Mesenchymal stem cell (in vitro differentiated cells and primary cell): ENCODE measurements around the gene CSK.

Experiments used
- DNase-seq: peaks from one replicate; pipeline ENCODE4 v3.0.0-alpha.2; 2013
- H2AFZ ChIP-seq: one replicate; pipeline ENCODE4 v1.6.1; 2013; ENCODE audit warnings: low read depth, mild to moderate bottlenecking, control low read depth, inconsistent platforms, low read length, moderate library complexity
- H2AK5ac ChIP-seq: 2 replicates; pipeline ENCODE4 v1.6.1; 2013; ENCODE audit warnings: low read length, moderate library complexity, mild to moderate bottlenecking, inconsistent platforms; ENCODE audit not compliant: severe bottlenecking
- H2BK120ac ChIP-seq: one replicate; pipeline ENCODE4 v1.6.1; 2013; ENCODE audit warnings: low read depth, mild to moderate bottlenecking, inconsistent platforms, low read length, moderate library complexity
- H2BK12ac ChIP-seq, 2 experiments: one replicate each; pipeline ENCODE4 v1.6.1; 2013; ENCODE audit warnings: inconsistent platforms in 2 of 2, low read length in 2 of 2, mild to moderate bottlenecking in 2 of 2, moderate library complexity in 2 of 2, control low read depth in 1 of 2
- H2BK15ac ChIP-seq: one replicate; pipeline ENCODE4 v1.6.1; 2013; ENCODE audit warnings: mild to moderate bottlenecking, low read depth, inconsistent platforms; ENCODE audit not compliant: poor library complexity, severe bottlenecking
- H2BK5ac ChIP-seq: 2 replicates; pipeline ENCODE4 v1.6.1; 2013; ENCODE audit warnings: low read depth, mild to moderate bottlenecking, low read length, control low read depth, inconsistent platforms; ENCODE audit not compliant: poor library complexity, severe bottlenecking
- H3K14ac ChIP-seq, 2 experiments: one replicate each; pipeline ENCODE4 v1.6.1; 2013; ENCODE audit warnings: inconsistent platforms in 2 of 2, low read length in 2 of 2, control low read depth in 1 of 2, mild to moderate bottlenecking in 1 of 2, moderate library complexity in 1 of 2
- H3K18ac ChIP-seq, 2 experiments: one replicate each; pipeline ENCODE4 v1.6.1; 2013; ENCODE audit warnings: inconsistent platforms in 2 of 2, low read length in 2 of 2, control low read depth in 1 of 2, low read depth in 1 of 2, mild to moderate bottlenecking in 1 of 2
- H3K23ac ChIP-seq, 2 experiments: one replicate each; pipeline ENCODE4 v1.6.1; 2013; ENCODE audit warnings: inconsistent platforms in 2 of 2, low read length in 2 of 2, mild to moderate bottlenecking in 2 of 2, moderate library complexity in 2 of 2, control low read depth in 1 of 2
- H3K27ac ChIP-seq: 2 replicates; pipeline ENCODE4 v1.5.1; 2013; ENCODE audit warnings: mild to moderate bottlenecking, moderate library complexity, low read length, control low read depth, inconsistent platforms; ENCODE audit not compliant: poor library complexity, severe bottlenecking
- H3K27me3 ChIP-seq, 2 experiments: 2 replicates each; pipeline versions ENCODE4 v1.6.1 to v1.7.0; 2013; ENCODE audit warnings: low read length in 2 of 2, mild to moderate bottlenecking in 2 of 2, moderate library complexity in 2 of 2, control low read depth in 1 of 2, inconsistent platforms in 1 of 2; ENCODE audit not compliant: control insufficient read depth in 1 of 2, insufficient read depth in 1 of 2
- H3K36me3 ChIP-seq, 2 experiments: 2 replicates each; pipeline versions ENCODE4 v1.6.1 to v1.7.0; 2013; ENCODE audit warnings: low read length in 2 of 2, control low read depth in 1 of 2, inconsistent platforms in 1 of 2, low read depth in 1 of 2, mild to moderate bottlenecking in 1 of 2; ENCODE audit not compliant: insufficient read depth in 2 of 2, control insufficient read depth in 1 of 2
- H3K4ac ChIP-seq, 2 experiments: one replicate each; pipeline ENCODE4 v1.6.1; 2013; ENCODE audit warnings: inconsistent platforms in 2 of 2, low read length in 2 of 2, mild to moderate bottlenecking in 2 of 2, moderate library complexity in 2 of 2, control low read depth in 1 of 2, low read depth in 1 of 2
- H3K4me1 ChIP-seq: 2 replicates; pipeline ENCODE4 v1.6.1; 2013; ENCODE audit warnings: low read depth, low read length, control low read depth; ENCODE audit not compliant: control insufficient read depth, insufficient read depth
- H3K4me2 ChIP-seq: 2 replicates; pipeline ENCODE4 v1.6.1; 2013; ENCODE audit warnings: low read length, mild to moderate bottlenecking, inconsistent platforms; ENCODE audit not compliant: poor library complexity, severe bottlenecking
- H3K4me3 ChIP-seq, 2 experiments: 2 replicates each; pipeline versions ENCODE4 v1.5.1 to v1.7.0; 2013; ENCODE audit warnings: low read length in 2 of 2, mild to moderate bottlenecking in 2 of 2, control low read depth in 1 of 2, low read depth in 1 of 2; ENCODE audit not compliant: insufficient read depth in 1 of 2
- H3K79me1 ChIP-seq: replicated peaks from 2 replicates; pipeline ENCODE4 v1.6.1; 2013; ENCODE audit warnings: mild to moderate bottlenecking, control low read depth, low read length, inconsistent platforms; ENCODE audit not compliant: poor library complexity, severe bottlenecking
- H3K9ac ChIP-seq: 2 replicates; pipeline ENCODE4 v1.7.0; 2013; ENCODE audit warnings: mild to moderate bottlenecking, low read length, moderate library complexity
- H3K9me3 ChIP-seq: 2 replicates; pipeline ENCODE4 v1.7.0; 2013; ENCODE audit warnings: mild to moderate bottlenecking, low read length; ENCODE audit not compliant: control insufficient read depth
- H4K8ac ChIP-seq: one replicate; pipeline ENCODE4 v1.6.1; 2013; ENCODE audit warnings: inconsistent platforms, mild to moderate bottlenecking, low read length, moderate library complexity
- H4K91ac ChIP-seq: one replicate; pipeline ENCODE4 v1.6.1; 2013; ENCODE audit warnings: mild to moderate bottlenecking, low read length, inconsistent platforms
- WGBS: methylation state at CpG from one replicate; pipeline ENCODE4 v1.1.7; 2013; ENCODE audit warnings: mixed read lengths; 5-methylcytosine and 5-hydroxymethylcytosine counted together

The CSK gene

DNA sequence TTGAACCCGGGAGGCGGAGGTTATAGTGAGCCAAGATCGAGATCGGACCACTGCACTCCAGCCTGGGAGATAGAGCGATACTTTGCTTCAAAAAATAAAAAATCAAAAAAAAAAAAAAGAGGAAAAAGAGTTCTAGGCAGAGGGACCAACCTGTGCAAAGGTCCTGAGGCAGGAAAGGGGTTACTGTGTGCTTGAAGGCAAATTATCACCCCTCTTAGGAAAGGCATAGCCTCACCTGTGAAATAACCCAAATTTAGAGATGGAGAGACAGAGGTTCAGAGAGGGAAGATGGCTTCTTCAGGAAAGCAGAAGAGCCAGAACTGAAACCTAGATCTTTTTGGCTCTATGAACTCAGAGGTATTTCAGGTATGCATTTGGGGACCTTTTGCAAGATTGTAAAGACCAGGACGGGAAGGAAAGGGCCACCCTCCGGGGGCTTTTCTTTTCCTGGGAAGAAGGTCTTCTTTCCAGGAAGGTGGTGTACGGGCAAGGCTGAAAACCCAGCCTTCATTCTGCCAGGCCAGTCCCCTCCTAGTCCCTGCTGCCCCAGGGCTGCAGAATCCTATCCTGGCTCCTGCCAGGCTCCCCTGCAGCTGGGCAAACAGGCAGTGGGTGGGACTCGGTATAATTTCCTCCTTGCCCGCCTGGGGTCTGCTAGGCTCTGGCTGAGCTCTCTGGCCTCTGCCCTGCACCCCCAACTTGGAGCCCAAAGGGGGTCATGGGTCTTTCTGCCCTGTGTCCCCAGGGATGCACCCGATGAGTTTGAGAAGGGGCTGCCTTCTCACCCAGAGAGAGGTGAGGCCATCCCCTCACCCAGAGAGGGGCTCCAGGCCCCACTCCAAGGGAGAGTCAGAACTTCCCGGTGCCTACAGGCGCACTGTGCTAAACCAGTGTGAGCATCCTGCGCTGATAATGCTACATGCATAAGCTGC is 14.4 kb upstream of the CSK start:
- no peak overlapping the region for H4K91ac ChIP-seq
- H3K23ac ChIP-seq = no peak overlapping the region
- no peak overlapping the region for H3K4me2 ChIP-seq
- no peaks in the 10 kb centered on the region for H3K79me1 ChIP-seq
- 87% methylated on average over 11 of the region's 14 CpGs for WGBS
- no peak overlapping the region for H2BK120ac ChIP-seq
- H3K36me3 ChIP-seq = no peaks in the 10 kb centered on the region
- H2BK15ac ChIP-seq = no peak overlapping the region
- H3K18ac ChIP-seq = no peak overlapping the region
- no peak overlapping the region for H2AK5ac ChIP-seq
- no peak overlapping the region for H2AFZ ChIP-seq
- no peak overlapping the region for H3K27ac ChIP-seq
- H4K8ac ChIP-seq = no peak overlapping the region
- no peak overlapping the region for H2BK12ac ChIP-seq
- no peak overlapping the region for H2BK5ac ChIP-seq
- H3K4ac ChIP-seq = no peak overlapping the region
- no peak overlapping the region for H3K14ac ChIP-seq
- no peak for DNase-seq
- H3K4me1 ChIP-seq = peaks cover 4% of the 10 kb centered on the region
- H3K9ac ChIP-seq = no peak overlapping the region
- peaks cover 24 to 46% of the 10 kb centered on the region in 2 experiments for H3K27me3 ChIP-seq
- no peaks in the 10 kb centered on the region for H3K9me3 ChIP-seq
- no peak overlapping the region for H3K4me3 ChIP-seq

DNA sequence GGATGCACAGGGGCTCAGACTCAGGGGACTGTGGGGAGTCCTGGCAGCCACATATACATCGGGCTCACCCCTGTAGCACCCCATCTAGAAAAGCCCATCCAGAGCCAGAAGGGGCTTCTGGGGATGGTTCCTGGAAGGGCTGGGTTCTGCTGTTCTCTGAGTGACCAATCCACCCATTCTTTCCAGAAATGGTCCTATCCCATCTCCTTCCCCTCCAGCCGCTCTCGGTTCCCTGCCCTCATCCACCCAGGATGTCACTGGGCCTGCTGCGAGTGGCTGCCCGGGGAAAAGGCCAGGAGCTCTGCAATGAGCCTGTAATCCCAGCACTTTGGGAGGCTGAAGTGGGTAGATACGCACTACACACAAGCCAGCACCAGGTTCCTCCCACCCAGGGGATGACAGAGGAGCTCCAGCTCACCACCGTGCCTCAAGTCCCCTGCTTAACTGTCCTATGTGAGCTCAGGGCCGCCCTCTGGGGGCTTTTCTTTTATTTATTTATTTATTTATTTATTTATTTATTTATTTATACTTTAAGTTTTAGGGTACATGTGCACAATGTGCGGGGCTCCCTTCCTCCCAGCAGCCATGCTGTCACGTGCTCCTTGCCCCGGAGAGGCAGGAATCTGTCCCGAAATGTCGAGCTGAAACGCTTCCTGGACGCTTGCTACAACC is 13.6 kb upstream of the CSK start:
- no peak overlapping the region for H4K8ac ChIP-seq
- H3K36me3 ChIP-seq = no peaks in the 10 kb centered on the region
- no peak overlapping the region for H2BK120ac ChIP-seq
- no peak overlapping the region for H3K27ac ChIP-seq
- H2AFZ ChIP-seq = no peak overlapping the region
- H3K4ac ChIP-seq = no peak overlapping the region
- no peak overlapping the region for H2AK5ac ChIP-seq
- peaks cover 4% of the 10 kb centered on the region for H3K4me1 ChIP-seq
- peak overlapping the region in 1 of 2 experiments; percentile 54 for H3K4me3 ChIP-seq
- DNase-seq = no peak
- H2BK15ac ChIP-seq = no peak overlapping the region
- no peak overlapping the region for H3K4me2 ChIP-seq
- H3K79me1 ChIP-seq = no peaks in the 10 kb centered on the region
- H3K18ac ChIP-seq = no peak overlapping the region
- H4K91ac ChIP-seq = no peak overlapping the region
- no peak overlapping the region for H3K23ac ChIP-seq
- H2BK5ac ChIP-seq = no peak overlapping the region
- WGBS = 63% methylated on average over 13 of the region's 15 CpGs
- peak overlapping the region; percentile 62 for H3K9ac ChIP-seq
- H2BK12ac ChIP-seq = no peak overlapping the region
- peaks cover 24 to 38% of the 10 kb centered on the region in 2 experiments for H3K27me3 ChIP-seq
- H3K9me3 ChIP-seq = no peaks in the 10 kb centered on the region
- H3K14ac ChIP-seq = no peak overlapping the region

DNA sequence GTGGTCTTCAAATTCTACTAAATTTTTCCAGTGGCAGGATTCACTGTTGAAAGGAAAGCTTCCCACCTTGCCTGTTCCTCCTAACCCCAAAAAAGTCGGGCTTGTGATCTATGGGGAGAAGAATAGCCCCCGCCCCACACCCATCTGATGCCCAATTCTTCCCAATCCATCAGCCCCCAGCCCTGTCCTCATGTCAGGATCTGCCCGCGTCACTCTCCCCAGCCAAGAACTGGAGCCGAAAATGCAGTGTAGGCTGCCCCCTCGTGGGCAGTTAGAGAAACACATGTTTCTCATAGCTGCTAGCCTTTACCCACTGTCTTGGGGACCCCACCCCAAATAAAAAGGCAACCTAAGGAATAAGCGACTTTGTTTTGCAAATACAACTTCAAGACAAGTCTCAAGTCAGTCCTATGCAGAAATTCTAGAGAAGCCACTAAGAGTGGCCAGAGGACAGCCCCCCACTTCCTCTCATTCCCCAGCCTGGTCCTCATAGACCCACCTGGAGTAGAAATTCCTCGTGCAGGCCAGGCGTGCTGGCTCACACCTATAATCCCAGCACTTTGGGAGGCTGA is 13.0 kb upstream of the CSK start:
- no peak overlapping the region for H4K8ac ChIP-seq
- H3K9me3 ChIP-seq = no peaks in the 10 kb centered on the region
- H3K36me3 ChIP-seq = no peaks in the 10 kb centered on the region
- peak overlapping the region in 1 of 2 experiments; percentile 54 for H3K4me3 ChIP-seq
- no peak overlapping the region for H3K4me2 ChIP-seq
- no peak overlapping the region for H2AK5ac ChIP-seq
- peaks cover 9% of the 10 kb centered on the region for H3K4me1 ChIP-seq
- no peaks in the 10 kb centered on the region for H3K79me1 ChIP-seq
- WGBS = 4% methylated on average over 9 of the region's 9 CpGs
- H3K27me3 ChIP-seq = peaks cover 24 to 32% of the 10 kb centered on the region in 2 experiments
- H4K91ac ChIP-seq = no peak overlapping the region
- H3K9ac ChIP-seq = peak overlapping the region; percentile 62
- no peak overlapping the region for H2BK12ac ChIP-seq
- no peak overlapping the region for H3K14ac ChIP-seq
- no peak overlapping the region for H3K23ac ChIP-seq
- no peak overlapping the region for H2BK5ac ChIP-seq
- H2AFZ ChIP-seq = no peak overlapping the region
- H2BK120ac ChIP-seq = no peak overlapping the region
- H3K18ac ChIP-seq = no peak overlapping the region
- peak; percentile 67 for DNase-seq
- no peak overlapping the region for H3K27ac ChIP-seq
- H2BK15ac ChIP-seq = no peak overlapping the region
- H3K4ac ChIP-seq = no peak overlapping the region

DNA sequence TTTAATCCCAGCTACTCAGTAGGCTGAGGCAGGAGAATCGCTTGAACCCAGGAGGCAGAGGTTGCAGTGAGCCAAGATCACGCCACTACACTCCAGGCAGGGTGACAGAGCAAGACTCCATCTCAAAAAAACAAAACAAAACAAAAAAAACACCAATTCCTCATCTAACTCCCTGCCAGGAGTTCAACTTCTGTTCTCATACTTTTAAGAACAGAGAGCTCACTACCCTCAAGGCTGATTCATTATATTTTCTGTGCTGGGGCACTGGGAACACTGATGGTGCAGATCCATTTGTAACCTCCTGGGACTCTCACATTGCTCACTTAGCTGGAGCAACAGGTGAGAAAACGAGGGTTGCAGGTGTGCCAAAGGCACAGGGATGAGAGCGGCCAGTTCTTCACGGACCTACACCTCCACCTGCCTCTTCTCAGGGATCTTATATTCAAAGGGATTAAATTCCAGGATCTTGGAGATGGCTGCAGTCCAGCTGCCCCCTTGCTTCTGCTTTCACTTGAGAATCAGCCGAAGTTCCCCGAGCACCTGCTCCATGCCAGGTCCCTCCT is 12.3 kb upstream of the CSK start:
- Histone ChIP-seq H3K4me1 (peaks cover 9% of the 10 kb centered on the region), H3K9ac (no peak overlapping the region), H4K8ac (no peak overlapping the region), H3K4me3 (no peak overlapping the region), H3K36me3 (no peaks in the 10 kb centered on the region), H3K4me2 (no peak overlapping the region), H3K23ac (no peak overlapping the region), H3K27ac (no peak overlapping the region), H2BK15ac (no peak overlapping the region), H3K79me1 (no peaks in the 10 kb centered on the region), H3K9me3 (no peaks in the 10 kb centered on the region), H4K91ac (no peak overlapping the region), H2BK12ac (no peak overlapping the region), H3K27me3 (peaks cover 24 to 29% of the 10 kb centered on the region in 2 experiments), H3K14ac (no peak overlapping the region), H2BK120ac (no peak overlapping the region), H3K4ac (no peak overlapping the region), H2AFZ (no peak overlapping the region), H2AK5ac (no peak overlapping the region), H2BK5ac (no peak overlapping the region), H3K18ac (no peak overlapping the region)
- WGBS = 58% methylated on average over 7 of the region's 7 CpGs
- DNase-seq = no peak
